GM21576 (cell line): ENCODE measurements around the gene PARD3B.

ENCODE experiments used
- ATAC-seq: cut with Tn5 transposase; IDR thresholded peaks from one replicate; pipeline ENCODE4 v1.9.1; 2021; ENCODE audit warnings: mild to moderate bottlenecking, moderate library complexity; ENCODE audit not compliant: unreplicated experiment

PARD3B gene

GRCh38 chr2:205040323-205040722, 495.0 kb downstream of the PARD3B start:
- no peak for ATAC-seq

- no peak for ATAC-seq
Measured at GRCh38 chr2:205041472-205042130, 496.3 kb downstream of the PARD3B start.

DNA sequence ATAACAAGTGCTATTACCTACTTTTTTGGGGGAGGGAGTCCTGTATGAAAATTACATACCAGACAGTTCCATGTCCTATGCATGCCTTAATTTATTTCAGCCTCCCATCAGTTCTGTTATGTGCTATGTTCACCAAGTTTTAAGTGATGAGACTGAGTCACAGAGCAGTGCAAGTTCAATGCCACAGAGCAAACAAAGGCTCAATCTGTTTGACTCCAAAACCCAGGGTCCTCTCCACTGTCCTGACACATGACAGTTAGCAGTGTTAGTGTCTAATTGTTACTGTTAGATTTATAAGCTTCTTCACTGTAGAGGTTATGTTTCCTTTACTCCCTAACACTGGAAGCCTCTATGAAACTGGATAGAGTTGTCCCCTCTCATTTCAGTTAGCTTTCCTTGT, 498.0 kb downstream of the PARD3B start:
- no peak for ATAC-seq

DNA sequence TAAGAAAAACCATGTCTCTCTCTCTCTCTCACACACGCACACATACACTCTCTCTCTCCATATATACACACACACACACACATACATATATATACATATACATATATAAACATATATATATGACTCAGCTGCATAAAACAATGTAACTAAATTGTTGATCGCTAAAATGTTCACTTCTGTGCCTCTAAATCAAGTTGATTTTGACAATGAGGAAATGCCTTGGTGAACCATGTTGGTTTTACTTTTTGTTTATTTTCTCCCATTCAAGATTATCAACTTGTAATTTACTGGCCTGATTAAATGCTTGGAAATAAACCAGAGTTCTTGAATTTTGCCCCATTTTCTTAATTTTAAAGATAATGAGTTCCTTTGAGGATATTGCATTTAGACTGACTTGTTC, 500.4 kb downstream of the PARD3B start:
- ATAC-seq: no peak

GRCh38 chr2:205047273-205047839, 502.1 kb downstream of the PARD3B start:
- no peak for ATAC-seq

DNA sequence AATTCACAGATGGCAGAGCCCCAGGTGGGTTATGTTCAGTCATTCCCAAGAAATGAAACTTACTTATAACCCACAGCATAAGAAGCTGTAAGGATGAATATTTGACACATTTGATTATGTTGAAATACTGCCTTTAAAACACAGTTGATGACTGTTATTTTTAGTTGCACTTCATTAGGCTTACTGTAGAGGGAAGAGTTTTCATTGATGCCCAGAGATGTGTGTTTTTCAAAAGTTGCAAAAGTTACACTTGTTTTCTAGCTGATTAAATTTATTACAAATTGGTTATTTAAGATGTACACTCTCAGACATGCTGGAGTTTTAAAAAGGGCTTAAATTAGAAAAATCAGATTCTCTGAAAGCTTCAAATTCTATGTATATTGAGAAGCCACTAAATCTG, 506.1 kb downstream of the PARD3B start:
- no peak for ATAC-seq

GRCh38 chr2:205052781-205053180, 507.5 kb downstream of the PARD3B start:
- no peak for ATAC-seq

GRCh38 chr2:205053827-205054410, 508.6 kb downstream of the PARD3B start:
- no peak for ATAC-seq

- no peak for ATAC-seq
Measured at GRCh38 chr2:205054789-205055188, 509.5 kb downstream of the PARD3B start.

DNA sequence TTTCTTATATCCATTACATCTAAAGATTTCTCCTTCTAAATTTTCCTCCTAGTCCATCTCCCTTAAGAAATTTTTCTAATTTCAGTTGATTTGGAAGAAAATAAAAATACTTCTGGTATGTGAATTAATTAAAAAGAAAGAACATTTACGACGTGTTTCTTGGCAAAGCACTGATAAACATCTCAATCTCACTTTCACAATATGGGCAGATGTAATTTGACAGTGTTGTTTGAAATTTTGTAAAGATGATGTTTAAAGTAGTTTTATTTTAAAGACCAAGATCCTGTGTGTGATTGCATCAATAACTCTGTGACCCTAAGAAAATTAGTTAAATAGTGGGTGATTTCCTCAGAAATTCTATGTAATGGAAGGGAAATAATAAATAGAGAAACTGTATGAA, 510.0 kb downstream of the PARD3B start:
- ATAC-seq: no peak

DNA sequence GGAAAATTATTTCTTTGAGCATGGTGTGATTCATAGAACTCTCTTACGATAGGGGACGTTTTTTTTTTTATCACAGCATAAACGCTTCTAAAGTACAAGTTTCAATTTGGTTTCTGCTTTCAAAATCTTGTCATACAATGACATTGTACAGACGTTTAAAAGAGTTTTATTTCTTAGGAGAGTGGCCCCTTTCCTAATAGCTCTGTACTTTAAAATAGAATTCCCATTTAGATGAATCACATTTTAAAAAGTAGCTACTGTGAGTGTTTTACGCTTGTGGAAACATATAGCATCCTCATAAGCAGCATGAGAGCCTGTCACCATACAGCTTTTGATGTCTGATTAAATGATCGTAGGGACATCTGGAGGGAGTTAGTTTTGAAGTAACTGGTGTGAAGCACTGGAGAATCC, 510.9 kb downstream of the PARD3B start:
- ATAC-seq: no peak

- ATAC-seq: no peak
Measured at GRCh38 chr2:205058409-205058808, 513.1 kb downstream of the PARD3B start.

- no peak for ATAC-seq
Measured at GRCh38 chr2:205060269-205060668, 515.0 kb downstream of the PARD3B start.

DNA sequence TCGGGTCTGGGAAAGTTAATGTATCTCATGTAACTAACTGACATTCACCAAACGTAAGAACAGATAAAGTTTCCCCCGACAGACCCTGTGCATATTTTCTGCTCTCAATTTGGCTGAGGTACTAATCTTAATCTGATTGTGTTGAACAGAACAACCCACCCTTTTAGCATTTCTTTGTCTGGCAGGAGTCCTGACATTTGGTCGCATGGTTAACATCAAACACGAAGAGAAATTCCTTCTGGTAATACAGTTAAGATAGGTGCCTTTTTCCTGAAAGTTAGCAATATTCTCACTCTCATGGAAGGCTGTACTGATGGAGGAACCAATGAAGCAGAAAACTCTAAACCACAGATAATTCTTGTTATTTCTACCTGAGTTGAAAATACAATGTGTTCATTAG, 520.8 kb downstream of the PARD3B start:
- no peak for ATAC-seq

- no peak for ATAC-seq
Measured at GRCh38 chr2:205069928-205070327, 524.7 kb downstream of the PARD3B start.

GRCh38 chr2:205070889-205071288, 525.6 kb downstream of the PARD3B start:
- no peak for ATAC-seq

- no peak for ATAC-seq
Measured at GRCh38 chr2:205073433-205074020, 528.3 kb downstream of the PARD3B start.

DNA sequence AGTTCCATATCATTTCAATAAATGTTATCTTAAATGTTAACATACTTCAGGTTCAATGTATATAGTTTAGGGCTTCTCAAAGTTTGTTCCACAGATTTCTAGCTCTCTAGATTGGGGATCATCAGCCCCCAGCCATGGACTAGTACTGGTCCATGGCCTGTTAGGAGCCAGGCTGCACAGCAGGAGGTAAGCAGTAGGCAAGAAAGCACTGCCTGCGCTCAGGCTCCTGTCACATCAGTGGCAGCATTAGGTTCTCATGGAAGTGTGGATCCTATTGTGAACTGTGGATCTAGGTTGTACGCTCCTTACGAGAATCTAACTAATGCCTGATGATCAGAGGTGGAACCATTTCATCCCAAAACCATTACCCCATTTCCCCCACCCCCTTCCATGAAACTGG, 531.1 kb downstream of the PARD3B start:
- ATAC-seq: no peak

- ATAC-seq: no peak
Measured at GRCh38 chr2:205077159-205077558, 531.9 kb downstream of the PARD3B start.

DNA sequence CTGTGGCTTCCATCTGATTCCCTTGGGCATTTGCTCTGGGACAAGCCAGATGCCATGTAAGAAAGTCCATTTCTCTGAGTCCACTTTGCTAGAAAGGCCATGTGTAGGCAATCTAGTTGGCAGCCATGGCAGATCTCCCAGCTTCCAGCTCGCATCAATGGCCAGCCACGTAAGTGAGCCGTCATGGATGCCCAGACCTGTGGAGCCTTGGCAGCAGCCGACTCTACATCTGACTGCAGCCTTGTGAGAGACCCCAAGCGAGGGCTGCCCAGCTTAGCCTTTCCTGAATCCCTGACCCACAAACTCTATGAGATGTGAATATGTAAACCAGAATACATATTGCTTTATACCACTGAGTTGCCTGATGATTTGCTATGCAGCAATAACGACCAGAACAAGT, 533.5 kb downstream of the PARD3B start:
- no peak for ATAC-seq

DNA sequence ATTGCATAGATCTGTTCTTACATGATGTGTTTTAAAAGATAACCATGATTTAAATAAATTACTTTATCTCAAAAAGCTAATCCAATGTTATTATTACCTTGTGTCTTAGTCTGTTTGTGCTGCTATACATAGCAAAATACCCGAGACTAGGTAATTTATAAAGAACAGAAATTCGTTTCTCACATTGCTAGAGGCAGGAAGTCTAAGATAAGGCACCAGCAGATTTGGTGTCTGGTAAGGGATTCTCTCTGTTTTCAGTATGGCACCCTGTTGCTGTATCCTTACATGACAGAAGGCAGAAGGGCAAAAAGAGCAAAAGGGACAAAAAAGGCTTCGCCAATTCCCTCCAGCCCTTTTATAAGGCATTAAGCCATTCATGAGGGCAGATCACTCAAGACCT, 533.9 kb downstream of the PARD3B start:
- no peak for ATAC-seq

- ATAC-seq: no peak
Measured at GRCh38 chr2:205086662-205087061, 541.4 kb downstream of the PARD3B start.
